WTC11 (cell line): Measurements from ENCODE around the gene WDR18. TPM values are rescaled to one million over a fixed set of nuclear protein-coding genes. Genes with fewer than 3 reads are reported as not detected.

ENCODE experiments used
- ATAC-seq: fragments of 200-7000 bp; cut with Tn5 transposase; 2 replicates; pipeline ENCODE4 v1.10.0; 2021; ENCODE audit warnings: mild to moderate bottlenecking, moderate library complexity
- CTCF ChIA-PET: fragments of 300-600 bp; sonication (Branson Sonifier 250); formaldehyde crosslinking; loops from one replicate; lab custom pipeline; 2021; ENCODE audit warnings: antibody characterized with exemption; lab: Charles Lee
- POLR2A ChIA-PET: fragments of 350-600 bp; sonication (Branson Sonifier 250); formaldehyde crosslinking; loops from one replicate; lab custom pipeline; 2021; ENCODE audit warnings: antibody characterized with exemption; lab: Charles Lee
- DNase-seq: peaks from one replicate; pipeline ENCODE4 v3.0.0; 2021; ENCODE audit warnings: low spot score
- H3K27ac Mint-ChIP-seq: 2 replicates; pipeline ENCODE4 v1.8.0; 2021; ENCODE audit warnings: mixed read lengths
- H3K27me3 Mint-ChIP-seq: 2 replicates; pipeline ENCODE4 v1.8.0; 2021; ENCODE audit warnings: low read depth, mild to moderate bottlenecking, moderate library complexity, mixed read lengths
- H3K36me3 Mint-ChIP-seq: 2 replicates; pipeline ENCODE4 v1.8.0; 2021; ENCODE audit warnings: mixed read lengths
- H3K4me1 Mint-ChIP-seq: 2 replicates; pipeline ENCODE4 v1.8.0; 2022; ENCODE audit warnings: mixed read lengths
- H3K4me3 Mint-ChIP-seq: 2 replicates; pipeline ENCODE4 v1.8.0; 2021; ENCODE audit warnings: mild to moderate bottlenecking, moderate library complexity, mixed read lengths
- H3K9me3 Mint-ChIP-seq: 2 replicates; pipeline ENCODE4 v1.8.0; 2021; ENCODE audit warnings: mixed read lengths
- CREB1 ChIP-seq: sonication (generic); formaldehyde crosslinking; IDR thresholded peaks from 2 replicates; pipeline ENCODE4 v1.8.0; 2023; ENCODE audit warnings: mild to moderate bottlenecking, missing genetic modification reagents
- E2F4 ChIP-seq: sonication (generic); formaldehyde crosslinking; IDR thresholded peaks from 2 replicates; pipeline ENCODE4 v1.8.1; 2022; ENCODE audit warnings: low read depth, mild to moderate bottlenecking, moderate library complexity, missing genetic modification reagents, borderline replicate concordance
- EMX1 ChIP-seq: fragments of 250-450 bp; sonication (Bioruptor Pico); IDR thresholded peaks from 2 replicates; pipeline ENCODE4 v1.8.0; 2021; ENCODE audit warnings: mild to moderate bottlenecking
- ETV6 ChIP-seq: sonication (generic); formaldehyde crosslinking; IDR thresholded peaks from 2 replicates; pipeline ENCODE4 v1.8.1; 2022; ENCODE audit warnings: mild to moderate bottlenecking, missing genetic modification reagents
- FOXK1 ChIP-seq: sonication (generic); formaldehyde crosslinking; IDR thresholded peaks from 2 replicates; pipeline ENCODE4 v1.8.0; 2022; ENCODE audit warnings: mild to moderate bottlenecking, moderate library complexity, missing genetic modification reagents
- FOXP4 ChIP-seq: sonication (generic); formaldehyde crosslinking; IDR thresholded peaks from 2 replicates; pipeline ENCODE4 v1.8.0; 2022; ENCODE audit warnings: mild to moderate bottlenecking, missing genetic modification reagents
- GABPB1 ChIP-seq: sonication (generic); formaldehyde crosslinking; IDR thresholded peaks from 2 replicates; pipeline ENCODE4 v1.8.1; 2023; ENCODE audit warnings: mild to moderate bottlenecking, missing genetic modification reagents
- HMGA2 ChIP-seq: fragments of 250-450 bp; sonication (Bioruptor Pico); IDR thresholded peaks from 2 replicates; pipeline ENCODE4 v1.4.0; 2021; ENCODE audit warnings: mild to moderate bottlenecking, moderate library complexity
- JAZF1 ChIP-seq: fragments of 250-450 bp; sonication (Bioruptor Pico); IDR thresholded peaks from 2 replicates; pipeline ENCODE4 v1.9.0; 2021; ENCODE audit warnings: moderate library complexity, mild to moderate bottlenecking, inconsistent platforms
- KAT7 ChIP-seq: sonication (generic); formaldehyde crosslinking; IDR thresholded peaks from 2 replicates; pipeline ENCODE4 v1.8.1; 2023; ENCODE audit warnings: missing genetic modification reagents, mild to moderate bottlenecking, borderline replicate concordance
- MYBL2 ChIP-seq: sonication (generic); formaldehyde crosslinking; IDR thresholded peaks from 2 replicates; pipeline ENCODE4 v1.8.1; 2023; ENCODE audit warnings: mild to moderate bottlenecking, moderate library complexity, missing genetic modification reagents
- NFYB ChIP-seq: sonication (generic); formaldehyde crosslinking; conservative IDR thresholded peaks from 2 replicates; pipeline ENCODE4 v1.8.0; 2022; ENCODE audit warnings: low read depth, missing genetic modification reagents
- NR2C2 ChIP-seq: sonication (generic); formaldehyde crosslinking; IDR thresholded peaks from 2 replicates; pipeline ENCODE4 v1.8.0; 2022; ENCODE audit warnings: mild to moderate bottlenecking, missing genetic modification reagents
- NR3C1 ChIP-seq: sonication (generic); formaldehyde crosslinking; conservative IDR thresholded peaks from 2 replicates; pipeline ENCODE4 v1.8.1; 2023; ENCODE audit warnings: low read depth, mild to moderate bottlenecking, missing genetic modification reagents
- RORB ChIP-seq: fragments of 250-450 bp; sonication (Bioruptor Pico); IDR thresholded peaks from 2 replicates; pipeline ENCODE4 v1.9.0; 2021; ENCODE audit warnings: mild to moderate bottlenecking
- SMAD3 ChIP-seq: sonication (generic); formaldehyde crosslinking; IDR thresholded peaks from 2 replicates; pipeline ENCODE4 v1.8.0; 2022; ENCODE audit warnings: missing genetic modification reagents, mild to moderate bottlenecking, borderline replicate concordance
- SP1 ChIP-seq: sonication (generic); formaldehyde crosslinking; conservative IDR thresholded peaks from 2 replicates; pipeline ENCODE4 v1.8.1; 2022; ENCODE audit warnings: missing genetic modification reagents
- TEAD1 ChIP-seq: sonication (generic); formaldehyde crosslinking; IDR thresholded peaks from 2 replicates; pipeline ENCODE4 v1.8.0; 2022; ENCODE audit warnings: mild to moderate bottlenecking, missing genetic modification reagents
- TEAD4 ChIP-seq: sonication (generic); formaldehyde crosslinking; IDR thresholded peaks from 2 replicates; pipeline ENCODE4 v1.8.0; 2022; ENCODE audit warnings: mild to moderate bottlenecking, missing genetic modification reagents
- TP53 ChIP-seq: sonication (generic); formaldehyde crosslinking; IDR thresholded peaks from 2 replicates; pipeline ENCODE4 v1.8.1; 2023; ENCODE audit warnings: mild to moderate bottlenecking, missing genetic modification reagents
- ZBTB21 ChIP-seq: sonication (generic); formaldehyde crosslinking; IDR thresholded peaks from 2 replicates; pipeline ENCODE4 v1.8.1; 2023; ENCODE audit warnings: mild to moderate bottlenecking, missing genetic modification reagents, borderline replicate concordance
- ZNF232 ChIP-seq: sonication (generic); formaldehyde crosslinking; IDR thresholded peaks from 2 replicates; pipeline ENCODE4 v1.8.0; 2022; ENCODE audit warnings: mild to moderate bottlenecking, missing genetic modification reagents
- ZNF423 ChIP-seq: fragments of 250-450 bp; sonication (Bioruptor Pico); IDR thresholded peaks from 2 replicates; pipeline ENCODE4 v2.1.2; 2022; ENCODE audit warnings: mild to moderate bottlenecking, moderate library complexity
- ZNF532 ChIP-seq: fragments of 250-450 bp; sonication (Bioruptor Pico); IDR thresholded peaks from 2 replicates; pipeline ENCODE4 v1.9.0; 2021; ENCODE audit warnings: mild to moderate bottlenecking, borderline replicate concordance
- total RNA-seq: library from RNA; stranded (reverse); gene quantifications from 3 replicates; pipeline ENCODE4 v1.2.3, GENCODE V29; 2021
- TF ChIP-seq, protein P1 (sequence below): sonication (generic); formaldehyde crosslinking; IDR thresholded peaks from 2 replicates; pipeline ENCODE4 v1.8.1; 2023; ENCODE audit warnings: mild to moderate bottlenecking, missing genetic modification reagents
- TF ChIP-seq, protein P2 (sequence below): fragments of 250-450 bp; sonication (Bioruptor Pico); IDR thresholded peaks from 2 replicates; pipeline ENCODE4 v1.9.0; 2021; ENCODE audit warnings: mild to moderate bottlenecking
- TF ChIP-seq, protein P3 (sequence below): sonication (generic); formaldehyde crosslinking; IDR thresholded peaks from 2 replicates; pipeline ENCODE4 v1.8.0; 2022; ENCODE audit warnings: mild to moderate bottlenecking, missing genetic modification reagents
- TF ChIP-seq, protein P4 (sequence below): sonication (generic); formaldehyde crosslinking; conservative IDR thresholded peaks from 2 replicates; pipeline ENCODE4 v1.8.1; 2022; ENCODE audit warnings: mild to moderate bottlenecking, missing genetic modification reagents

The WDR18 gene
- total RNA-seq, 1 experiment from 2014 or later = 140 TPM

DNA sequence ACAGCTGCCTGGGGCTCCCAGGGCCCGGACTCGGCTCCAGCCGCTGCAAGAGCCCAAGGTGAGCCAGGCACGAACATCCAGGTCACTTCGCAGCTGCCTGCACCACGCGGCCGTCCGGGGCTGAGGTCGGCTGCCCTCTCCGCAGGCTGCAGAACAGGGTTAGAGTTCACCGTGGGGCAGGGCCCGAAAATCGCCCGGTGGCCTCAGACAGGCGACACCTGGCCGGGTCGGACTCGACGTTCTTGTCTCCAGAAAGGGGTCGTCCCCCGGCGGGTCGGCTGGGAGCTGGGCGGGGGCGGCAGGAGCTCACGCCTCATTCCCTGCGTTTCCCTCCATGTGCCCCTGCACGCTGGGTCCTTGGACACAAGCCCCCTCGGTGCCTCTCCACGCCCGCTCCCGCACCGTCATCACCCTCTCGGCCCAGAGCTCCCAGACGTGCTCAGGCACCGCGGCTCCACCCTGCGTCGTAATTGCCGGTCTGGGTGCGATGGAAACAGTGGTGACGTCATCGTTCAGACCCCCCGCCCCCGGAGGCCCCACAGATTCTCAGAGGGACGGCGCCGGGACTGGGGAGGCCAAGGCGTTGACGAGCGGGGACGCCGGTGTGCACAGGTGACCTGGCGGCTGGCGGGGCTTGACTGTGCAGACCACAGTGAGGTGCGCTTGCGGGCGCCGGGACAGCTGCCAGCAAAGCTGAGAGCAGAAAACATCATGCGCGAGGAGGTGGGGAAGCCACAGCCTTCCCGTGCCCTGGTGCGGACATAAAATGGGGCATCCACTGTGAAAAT is 12.1 kb downstream of the WDR18 start:
- Mint-ChIP-seq H3K9me3 (no peaks in the 10 kb centered on the region), H3K27me3 (peaks cover 39% of the 10 kb centered on the region), H3K27ac (no peak overlapping the region), H3K36me3 (peaks cover 4% of the 10 kb centered on the region; the same call in 1 of the 2 replicates), H3K4me1 (peaks cover 5% of the 10 kb centered on the region; the same call in 1 of the 2 replicates), H3K4me3 (peak overlapping the region; percentile 57)
- ChIA-PET POLR2A (interaction anchor here (0.6 to 1.4 kb wide), 5 partner anchors 8 to 77 kb away, joined by 3 to 5 read pairs (median 4); partner anchors contain the start of gene CNN2), CTCF (interaction anchor here (0.7 to 4.0 kb wide), 9 partner anchors 12 to 248 kb away, joined by 3 to 20 read pairs (median 5); partner anchors contain the start of genes ARHGAP45 and WDR18)
- peak; percentile 8 for ATAC-seq
- DNase-seq = peak; percentile 67
- TF ChIP-seq, protein P1, sequence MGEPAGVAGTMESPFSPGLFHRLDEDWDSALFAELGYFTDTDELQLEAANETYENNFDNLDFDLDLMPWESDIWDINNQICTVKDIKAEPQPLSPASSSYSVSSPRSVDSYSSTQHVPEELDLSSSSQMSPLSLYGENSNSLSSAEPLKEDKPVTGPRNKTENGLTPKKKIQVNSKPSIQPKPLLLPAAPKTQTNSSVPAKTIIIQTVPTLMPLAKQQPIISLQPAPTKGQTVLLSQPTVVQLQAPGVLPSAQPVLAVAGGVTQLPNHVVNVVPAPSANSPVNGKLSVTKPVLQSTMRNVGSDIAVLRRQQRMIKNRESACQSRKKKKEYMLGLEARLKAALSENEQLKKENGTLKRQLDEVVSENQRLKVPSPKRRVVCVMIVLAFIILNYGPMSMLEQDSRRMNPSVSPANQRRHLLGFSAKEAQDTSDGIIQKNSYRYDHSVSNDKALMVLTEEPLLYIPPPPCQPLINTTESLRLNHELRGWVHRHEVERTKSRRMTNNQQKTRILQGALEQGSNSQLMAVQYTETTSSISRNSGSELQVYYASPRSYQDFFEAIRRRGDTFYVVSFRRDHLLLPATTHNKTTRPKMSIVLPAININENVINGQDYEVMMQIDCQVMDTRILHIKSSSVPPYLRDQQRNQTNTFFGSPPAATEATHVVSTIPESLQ = no peak
- TF ChIP-seq ZBTB21 (CRISPR knock-in tag) (peak; percentile 65; the same call in 1 of the 2 replicates), SMAD3 (CRISPR knock-in tag) (peak; percentile 59; the same call in 1 of the 2 replicates), ZNF532 (CRISPR knock-in tag) (no peak), NR3C1 (CRISPR knock-in tag) (no peak), ETV6 (CRISPR knock-in tag) (0 out of 2 replicates have a peak, but pooled peaks have one; percentile 24), SP1 (CRISPR knock-in tag) (peak; percentile 38; the same call in 1 of the 2 replicates), NFYB (CRISPR knock-in tag) (no peak), CREB1 (CRISPR knock-in tag) (no peak), TP53 (CRISPR knock-in tag) (no peak), FOXK1 (CRISPR knock-in tag) (no peak; the same call in 1 of the 2 replicates), ZNF232 (CRISPR knock-in tag) (no peak), EMX1 (no peak), NR2C2 (CRISPR knock-in tag) (no peak), JAZF1 (CRISPR knock-in tag) (no peak), ZNF423 (CRISPR knock-in tag) (no peak), TEAD4 (CRISPR knock-in tag) (no peak), KAT7 (CRISPR knock-in tag) (no peak), TEAD1 (CRISPR knock-in tag) (no peak), GABPB1 (CRISPR knock-in tag) (no peak), MYBL2 (CRISPR knock-in tag) (no peak), FOXP4 (CRISPR knock-in tag) (no peak), HMGA2 (CRISPR knock-in tag) (no peak), E2F4 (CRISPR knock-in tag) (no peak), RORB (no peak)
- TF ChIP-seq, protein P2, sequence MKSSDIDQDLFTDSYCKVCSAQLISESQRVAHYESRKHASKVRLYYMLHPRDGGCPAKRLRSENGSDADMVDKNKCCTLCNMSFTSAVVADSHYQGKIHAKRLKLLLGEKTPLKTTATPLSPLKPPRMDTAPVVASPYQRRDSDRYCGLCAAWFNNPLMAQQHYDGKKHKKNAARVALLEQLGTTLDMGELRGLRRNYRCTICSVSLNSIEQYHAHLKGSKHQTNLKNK = no peak
- TF ChIP-seq, protein P3, sequence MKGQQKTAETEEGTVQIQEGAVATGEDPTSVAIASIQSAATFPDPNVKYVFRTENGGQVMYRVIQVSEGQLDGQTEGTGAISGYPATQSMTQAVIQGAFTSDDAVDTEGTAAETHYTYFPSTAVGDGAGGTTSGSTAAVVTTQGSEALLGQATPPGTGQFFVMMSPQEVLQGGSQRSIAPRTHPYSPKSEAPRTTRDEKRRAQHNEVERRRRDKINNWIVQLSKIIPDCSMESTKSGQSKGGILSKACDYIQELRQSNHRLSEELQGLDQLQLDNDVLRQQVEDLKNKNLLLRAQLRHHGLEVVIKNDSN (CRISPR knock-in tag) = no peak
- TF ChIP-seq, protein P4, sequence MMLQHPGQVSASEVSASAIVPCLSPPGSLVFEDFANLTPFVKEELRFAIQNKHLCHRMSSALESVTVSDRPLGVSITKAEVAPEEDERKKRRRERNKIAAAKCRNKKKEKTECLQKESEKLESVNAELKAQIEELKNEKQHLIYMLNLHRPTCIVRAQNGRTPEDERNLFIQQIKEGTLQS (CRISPR knock-in tag) = no peak
